DMS153 treated with DMSO at 0.1 percent for 48 hours (cell line): Measurements from ENCODE around the gene HBD.
"Not testable (repeated sequence)": the region's sequence is repeated elsewhere in the genome, so short reads cannot be mapped to it uniquely, and the experiment has no call there.

Experiments used
- DNase-seq: peaks from one replicate; lab custom pipeline; 2025; ENCODE audit not compliant: unreplicated experiment; lab: John Stamatoyannopoulos, UW

HBD gene

DNA sequence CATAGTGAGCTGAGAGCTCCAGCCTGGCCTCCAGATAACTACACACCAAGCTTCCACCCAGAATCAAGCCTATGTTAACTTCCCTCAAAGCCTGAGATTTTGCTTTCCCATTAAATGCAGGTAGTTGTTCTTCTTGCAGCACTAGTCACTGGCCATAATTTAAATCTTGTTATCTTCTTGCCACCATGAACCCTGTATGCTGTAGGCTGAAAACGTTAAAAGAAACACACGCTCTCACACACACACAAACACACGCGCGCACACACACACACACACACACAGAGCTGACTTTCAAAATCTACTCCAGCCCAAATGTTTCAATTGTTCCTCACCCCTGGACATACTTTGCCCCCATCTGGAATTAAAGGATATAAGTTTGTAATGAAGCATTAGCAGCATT lies 19.2 kb upstream of the HBD start:
- not testable (repeated sequence) for DNase-seq

DNA sequence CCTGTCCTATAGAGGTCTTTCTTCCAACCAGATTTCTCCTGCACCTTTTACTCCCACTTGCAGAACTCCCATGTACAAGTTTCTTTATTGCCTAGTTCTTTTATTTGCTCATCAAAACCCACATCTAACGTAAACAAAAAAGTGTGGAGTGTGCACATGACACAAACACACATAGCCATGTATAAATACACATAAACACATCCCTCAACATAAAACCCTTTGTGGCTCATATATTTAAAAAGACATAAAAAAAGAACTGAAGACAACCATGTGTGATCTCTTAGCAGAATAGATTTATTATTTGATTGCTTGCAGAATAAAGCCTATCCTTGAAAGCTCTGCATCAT lies 18.6 kb upstream of the HBD start:
- no peak for DNase-seq

DNA sequence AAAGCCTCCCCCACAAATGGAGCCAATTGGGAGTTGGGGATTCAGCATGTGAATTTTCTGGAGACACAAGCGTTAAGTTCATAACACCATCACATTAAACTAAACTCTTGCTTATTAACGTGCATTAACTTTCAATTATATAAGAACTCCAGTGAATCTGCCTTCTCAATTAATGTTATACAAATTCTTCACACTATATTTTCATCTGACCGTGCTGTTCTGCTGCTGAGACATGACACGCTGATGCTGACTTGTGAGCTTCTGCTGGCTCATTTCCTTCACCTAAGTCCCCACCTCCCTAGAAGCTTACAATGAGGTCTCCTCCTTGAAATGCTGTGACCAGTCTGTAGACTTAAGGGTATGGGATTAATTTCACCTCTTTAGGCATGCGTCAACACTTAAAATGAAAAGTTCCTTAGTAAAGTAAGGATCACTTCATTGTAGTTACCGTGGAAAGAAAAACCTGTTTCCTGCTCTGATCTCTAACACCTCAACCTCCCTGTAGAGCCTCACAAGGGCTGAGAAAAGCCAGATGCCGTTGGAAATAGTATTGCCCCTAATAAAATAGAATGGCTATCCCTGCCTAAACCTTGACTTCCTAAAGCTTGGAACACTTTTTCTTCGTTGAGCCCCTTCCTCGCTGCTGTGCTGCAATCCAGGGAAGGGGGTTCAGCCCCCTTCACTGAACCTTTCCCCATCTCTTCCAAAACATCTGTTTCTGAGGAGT lies 18.1 kb upstream of the HBD start:
- no peak for DNase-seq

DNA sequence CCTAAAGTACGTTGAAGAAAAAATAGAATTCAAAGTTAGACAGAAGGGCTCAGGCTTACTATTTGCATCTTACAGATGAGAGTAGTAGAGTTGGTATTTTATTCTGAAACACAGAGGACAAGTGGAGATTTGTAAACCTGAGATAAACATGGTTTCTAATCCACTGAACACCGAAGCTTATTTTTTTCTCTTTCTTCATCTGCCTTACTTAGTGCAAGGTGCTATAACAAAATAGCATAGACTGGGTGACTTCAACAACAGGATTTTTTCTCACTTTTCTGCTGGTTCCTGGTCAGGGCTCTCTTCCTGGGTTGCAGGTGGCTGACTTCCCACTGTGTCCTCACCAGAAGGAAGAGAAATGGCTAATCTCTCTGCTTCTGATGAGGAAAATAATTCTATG lies 17.5 kb upstream of the HBD start:
- no peak for DNase-seq

DNA sequence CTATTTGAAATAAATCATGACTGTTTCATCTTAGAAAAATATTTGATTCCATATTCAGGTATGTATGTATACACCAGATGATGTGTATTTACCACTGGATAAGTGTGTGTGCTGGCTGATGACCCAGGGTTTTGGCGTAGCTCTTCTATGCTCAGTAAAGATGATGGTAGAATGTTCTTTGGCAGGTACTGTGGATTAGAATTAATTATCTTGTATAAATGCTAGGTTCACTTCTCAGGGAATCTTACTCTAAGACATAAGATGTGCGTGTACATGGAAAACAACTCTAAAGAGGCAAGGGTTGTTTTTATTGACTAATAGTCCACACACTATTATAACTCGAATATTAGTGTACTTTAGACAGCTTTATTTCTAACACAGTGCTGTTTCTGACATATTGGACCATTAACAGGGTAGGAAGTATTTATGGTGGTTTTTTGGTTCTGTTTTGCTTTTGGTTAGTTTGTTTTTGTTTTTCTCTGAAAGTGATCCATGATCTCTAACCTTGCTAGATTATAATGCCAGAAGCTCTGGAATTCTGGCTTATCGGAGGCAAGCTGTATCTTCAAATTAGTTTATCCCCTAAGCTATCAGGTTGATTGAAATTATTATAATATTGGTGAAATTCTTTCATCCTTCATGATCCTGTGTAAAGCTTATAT lies 16.4 kb upstream of the HBD start:
- DNase-seq = no peak

DNA sequence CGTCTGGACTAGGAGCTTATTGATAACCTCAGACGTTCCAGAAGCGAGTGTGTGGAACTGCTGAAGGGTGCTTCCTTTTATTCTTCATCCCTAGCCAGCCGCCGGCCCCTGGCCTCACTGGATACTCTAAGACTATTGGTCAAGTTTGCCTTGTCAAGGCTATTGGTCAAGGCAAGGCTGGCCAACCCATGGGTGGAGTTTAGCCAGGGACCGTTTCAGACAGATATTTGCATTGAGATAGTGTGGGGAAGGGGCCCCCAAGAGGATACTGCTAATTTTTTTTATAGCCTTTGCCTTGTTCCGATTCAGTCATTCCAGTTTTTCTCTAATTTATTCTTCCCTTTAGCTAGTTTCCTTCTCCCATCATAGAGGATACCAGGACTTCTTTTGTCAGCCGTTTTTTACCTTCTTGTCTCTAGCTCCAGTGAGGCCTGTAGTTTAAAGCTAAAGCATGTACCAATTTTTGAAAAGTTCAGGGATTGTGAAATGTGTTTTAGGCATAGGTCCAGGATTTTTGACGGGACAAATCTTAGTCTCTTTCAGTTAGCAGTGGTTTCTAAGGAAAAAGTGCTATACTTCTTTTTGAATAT lies 15.6 kb upstream of the HBD start, which contains the start of gene HBG1:
Gene HBG1 (minus strand): TSS at position 51 of the 590 bp plus-strand sequence. CDS start 53 bp downstream, outside the sequence.
- not testable (repeated sequence) for DNase-seq

DNA sequence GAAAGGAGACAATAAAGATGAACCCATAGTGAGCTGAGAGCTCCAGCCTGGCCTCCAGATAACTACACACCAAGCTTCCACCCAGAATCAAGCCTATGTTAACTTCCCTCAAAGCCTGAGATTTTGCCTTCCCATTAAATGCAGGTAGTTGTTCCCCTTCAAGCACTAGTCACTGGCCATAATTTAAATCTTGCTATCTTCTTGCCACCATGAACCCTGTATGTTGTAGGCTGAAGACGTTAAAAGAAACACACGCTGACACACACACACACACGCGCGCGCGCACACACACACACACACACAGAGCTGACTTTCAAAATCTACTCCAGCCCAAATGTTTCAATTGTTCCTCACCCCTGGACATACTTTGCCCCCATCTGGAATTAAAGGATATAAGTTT lies 14.2 kb upstream of the HBD start:
- DNase-seq = not testable (repeated sequence)

DNA sequence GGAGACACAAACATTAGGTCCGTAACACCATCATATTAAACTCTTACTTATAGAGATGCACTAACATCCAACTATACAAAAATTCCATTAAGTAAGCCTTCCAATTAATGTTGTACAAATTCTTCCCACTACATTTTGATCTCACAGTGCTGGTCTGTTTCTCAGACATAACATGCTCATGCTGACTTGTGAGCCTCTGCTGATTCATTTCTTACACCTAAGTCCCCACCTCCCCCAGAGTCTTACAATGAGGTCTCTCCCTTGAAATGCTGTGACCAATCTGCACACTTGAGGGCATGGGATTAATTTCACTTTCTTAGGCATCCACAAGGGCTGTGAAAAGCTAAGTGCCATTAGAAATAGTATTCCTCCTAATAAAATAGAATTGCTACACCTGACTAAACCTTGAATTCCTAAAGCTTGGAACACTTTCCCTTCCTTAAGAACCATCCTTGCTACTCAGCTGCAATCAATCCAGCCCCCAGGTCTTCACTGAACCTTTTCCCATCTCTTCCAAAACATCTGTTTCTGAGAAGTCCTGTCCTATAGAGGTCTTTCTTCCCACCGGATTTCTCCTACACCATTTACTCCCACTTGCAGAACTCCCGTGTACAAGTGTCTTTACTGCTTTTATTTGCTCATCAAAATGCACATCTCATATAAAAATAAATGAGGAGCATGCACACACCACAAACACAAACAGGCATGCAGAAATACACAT lies 13.3 kb upstream of the HBD start:
- no peak for DNase-seq

DNA sequence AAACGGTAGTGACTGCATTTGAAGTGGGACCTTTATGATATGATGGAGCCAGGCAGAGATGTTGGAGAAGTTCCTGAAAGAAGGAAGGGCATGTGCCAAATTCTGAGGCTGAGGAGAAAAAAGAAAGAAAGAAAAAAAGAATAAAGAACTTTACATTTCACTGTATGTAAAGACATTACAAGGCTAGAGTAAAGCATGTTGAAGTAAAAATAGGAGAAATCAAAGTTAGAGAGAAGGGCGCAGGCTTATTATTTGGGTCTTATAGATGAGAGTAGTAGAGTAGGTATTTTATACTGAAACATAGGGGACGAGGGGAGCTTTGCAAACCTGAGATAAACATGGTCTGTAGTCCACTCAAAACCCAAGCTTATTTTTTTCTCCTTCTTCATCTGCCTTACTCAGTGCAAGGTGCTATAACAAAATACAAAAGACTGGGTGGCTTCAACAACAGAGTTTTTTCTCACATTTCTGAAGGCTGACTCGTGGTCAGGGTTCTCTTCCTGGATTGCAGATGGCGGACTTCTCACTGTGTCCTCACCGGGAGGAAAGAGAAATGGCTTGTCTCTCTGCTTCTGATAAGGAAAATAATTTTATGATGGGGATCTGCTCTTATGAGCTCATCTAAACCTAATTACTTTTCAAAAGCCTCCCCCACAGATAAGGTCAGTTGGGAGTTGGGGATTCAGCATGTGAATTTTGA lies 12.6 kb upstream of the HBD start:
- DNase-seq = no peak

DNA sequence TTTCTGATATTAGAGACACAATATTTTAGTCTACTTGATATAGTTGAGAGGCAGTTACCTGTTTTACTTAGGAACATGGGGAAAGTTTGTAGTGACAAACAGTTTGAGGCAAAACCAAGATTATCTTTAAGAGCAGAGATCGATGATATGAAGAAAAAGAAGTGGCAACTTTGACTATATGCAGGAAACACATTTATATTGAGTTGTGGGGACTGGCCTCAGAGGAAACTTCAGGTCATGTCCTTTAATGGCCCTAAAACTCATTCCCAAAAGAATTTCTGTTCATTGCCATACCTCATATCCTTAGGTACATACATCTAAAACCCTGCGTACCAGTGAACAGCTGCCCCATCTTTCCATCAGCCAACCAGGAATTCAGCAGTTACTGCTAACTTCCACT lies 10.9 kb upstream of the HBD start:
- no peak for DNase-seq

DNA sequence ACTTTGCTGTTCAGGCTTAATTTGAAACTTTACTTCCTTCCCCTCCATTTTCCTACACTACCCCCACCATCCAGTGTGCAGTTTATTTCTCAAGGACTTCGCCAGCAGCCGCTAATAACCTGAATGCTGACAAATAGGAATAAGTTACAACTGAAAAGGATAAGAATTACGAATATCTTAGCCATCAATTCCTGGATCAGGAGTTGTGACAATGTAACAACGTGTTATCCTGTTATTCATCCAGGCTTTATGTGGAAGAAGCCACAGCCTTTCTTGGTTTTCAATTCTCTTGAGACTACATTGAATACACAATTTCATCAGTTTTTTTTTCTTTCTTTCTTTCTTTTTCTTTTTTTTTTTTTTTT lies 9.5 kb upstream of the HBD start:
- no peak for DNase-seq

DNA sequence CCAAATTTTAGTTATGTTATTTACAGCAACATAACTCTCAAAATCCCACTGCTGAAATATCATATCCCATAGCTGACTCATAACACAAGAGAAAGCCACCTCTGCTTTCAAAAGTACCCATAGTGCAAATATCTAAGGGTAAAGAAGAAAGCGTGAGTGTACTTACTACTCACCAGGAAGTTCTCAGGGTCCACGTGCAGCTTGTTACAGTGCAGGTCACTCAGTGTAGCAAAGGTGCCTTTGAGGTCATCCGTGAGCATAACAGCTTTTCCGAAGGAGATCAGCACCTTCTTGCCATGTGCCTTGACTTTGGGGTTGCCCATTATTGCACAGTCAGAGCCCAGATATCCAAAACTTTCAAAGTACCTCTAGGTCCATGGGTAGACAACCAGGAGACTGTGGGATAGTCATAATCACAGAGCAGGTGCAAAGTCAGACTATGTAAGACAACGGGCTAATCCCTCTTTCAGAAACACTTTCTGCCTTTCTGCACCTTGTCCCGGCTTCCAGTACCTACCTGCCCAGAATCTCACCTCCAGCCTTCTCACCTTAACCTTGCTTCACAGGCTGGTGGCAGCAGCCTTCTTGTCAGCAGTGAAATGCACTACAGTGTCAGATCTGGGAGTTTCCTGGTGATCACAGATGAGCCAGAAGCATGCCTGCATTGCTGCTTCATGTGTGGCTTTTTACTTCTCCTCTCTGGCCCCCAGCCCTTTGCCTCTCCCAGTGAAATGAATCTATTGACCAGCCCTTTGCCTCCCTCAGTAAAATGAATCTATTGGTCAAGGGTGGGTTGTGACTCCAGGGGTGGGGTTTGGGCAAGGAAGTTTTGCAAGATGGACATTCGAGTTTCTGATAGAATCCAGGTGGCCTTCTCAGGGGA lies 8.9 kb upstream of the HBD start:
- no peak for DNase-seq

DNA sequence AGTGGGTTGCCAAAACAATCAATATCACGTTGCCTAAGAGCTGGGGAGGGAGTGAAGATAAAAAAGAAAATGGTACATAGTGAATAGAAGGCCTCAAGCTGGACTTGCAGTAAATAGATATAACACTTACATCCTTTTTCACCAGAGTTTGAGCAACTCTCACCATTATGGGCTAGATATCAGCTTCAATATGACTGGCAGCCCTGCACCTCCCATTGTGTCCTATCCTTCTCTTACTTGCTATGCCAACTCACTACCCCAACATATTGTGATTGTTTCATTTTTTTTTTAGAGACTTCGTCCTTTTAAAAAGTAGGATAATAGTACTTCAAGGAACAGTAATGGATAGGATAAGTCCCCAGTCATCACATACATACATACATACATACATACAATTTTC lies 7.9 kb upstream of the HBD start:
- DNase-seq = no peak

DNA sequence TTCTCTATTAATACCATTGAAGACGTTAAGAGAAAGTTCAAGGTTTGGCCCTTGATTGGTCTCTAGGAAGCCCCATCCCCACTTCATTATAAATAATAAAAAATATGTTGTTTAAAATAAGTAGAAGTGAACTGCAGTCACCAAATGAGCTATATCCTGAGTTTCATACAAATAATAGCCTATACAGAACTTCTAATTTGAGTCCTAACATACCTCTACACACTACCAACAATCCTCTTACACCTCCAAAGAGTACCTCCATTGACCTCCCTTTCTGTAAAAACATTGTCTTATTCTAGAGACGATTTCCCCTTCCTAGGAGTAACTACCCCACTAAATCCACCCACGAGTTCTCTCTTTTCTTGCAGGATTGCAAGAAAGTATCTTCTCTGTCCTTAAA lies 7.2 kb upstream of the HBD start:
- DNase-seq = no peak

DNA sequence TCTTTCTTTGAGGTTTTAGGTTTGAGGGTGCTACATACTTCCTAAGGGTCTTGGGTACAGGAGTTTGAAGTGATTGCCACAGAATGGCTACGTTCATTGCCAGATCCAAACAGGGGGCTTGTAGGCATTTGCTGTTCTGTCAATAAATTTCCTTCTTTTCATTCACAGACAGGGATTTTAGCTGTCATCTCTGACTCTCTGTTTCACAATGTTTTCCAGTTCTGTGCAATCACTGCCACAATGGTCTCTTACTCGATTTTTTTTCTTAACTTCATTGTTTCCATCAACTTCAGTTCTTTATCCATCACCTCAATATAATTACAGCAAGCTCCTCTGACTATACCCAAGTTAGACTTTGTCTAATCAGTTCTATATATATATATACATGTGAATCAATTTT lies 6.2 kb upstream of the HBD start:
- no peak for DNase-seq

DNA sequence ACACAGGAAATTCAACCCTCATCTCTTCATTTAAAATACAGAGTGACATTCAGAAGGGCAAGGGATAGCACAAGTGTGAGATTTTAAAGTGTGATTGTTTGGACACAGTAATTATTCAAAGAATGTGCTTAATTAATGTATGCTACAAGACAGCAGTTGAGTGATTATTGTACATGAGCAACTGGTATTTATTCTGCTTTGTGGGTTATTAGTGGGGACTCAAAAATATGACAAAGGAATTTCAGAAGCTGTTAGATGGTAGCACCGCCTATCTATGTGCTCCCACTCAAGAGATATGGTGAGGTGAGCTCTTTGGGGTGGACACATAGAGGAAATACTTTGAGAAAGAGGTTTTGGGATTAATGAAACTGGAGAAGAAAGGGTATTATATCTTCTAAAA lies 5.8 kb upstream of the HBD start:
- no peak for DNase-seq

DNA sequence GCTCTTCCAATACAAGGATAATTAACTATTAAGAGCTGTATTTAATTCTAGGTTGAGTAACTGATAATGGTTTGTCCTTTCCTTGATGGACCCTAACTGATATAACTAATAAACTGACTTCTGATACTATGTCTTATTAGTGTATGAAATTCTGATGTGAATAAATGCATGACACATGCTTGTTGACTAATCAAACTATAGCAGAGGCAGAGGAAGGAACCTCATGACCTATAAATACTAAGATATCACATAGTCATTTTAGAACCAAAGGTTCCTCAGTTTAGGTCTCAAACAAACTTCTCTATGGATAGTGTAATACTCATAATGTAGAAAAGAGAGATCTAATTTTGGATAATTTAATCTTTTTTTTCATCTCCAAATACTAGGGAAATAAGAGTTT lies 4.8 kb upstream of the HBD start:
- DNase-seq = no peak

DNA sequence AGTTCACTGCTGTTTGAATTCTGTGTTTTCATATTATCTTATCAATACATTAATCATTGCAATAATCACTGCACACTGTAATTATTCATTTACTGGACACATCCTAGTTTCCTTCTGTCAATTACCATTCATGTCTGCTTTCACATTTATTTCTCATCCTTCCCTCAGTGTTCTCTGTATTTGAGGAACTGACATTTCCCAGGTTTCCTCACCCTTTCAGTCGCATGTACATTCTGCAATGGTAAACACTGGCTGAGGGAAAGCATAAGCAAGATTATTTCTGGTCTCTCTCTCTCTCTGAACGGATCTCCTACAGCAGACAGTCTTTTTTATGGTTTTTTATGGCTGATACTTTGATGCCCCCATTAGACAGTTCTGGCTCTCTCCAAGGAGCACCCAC lies 4.2 kb upstream of the HBD start:
- no peak for DNase-seq

DNA sequence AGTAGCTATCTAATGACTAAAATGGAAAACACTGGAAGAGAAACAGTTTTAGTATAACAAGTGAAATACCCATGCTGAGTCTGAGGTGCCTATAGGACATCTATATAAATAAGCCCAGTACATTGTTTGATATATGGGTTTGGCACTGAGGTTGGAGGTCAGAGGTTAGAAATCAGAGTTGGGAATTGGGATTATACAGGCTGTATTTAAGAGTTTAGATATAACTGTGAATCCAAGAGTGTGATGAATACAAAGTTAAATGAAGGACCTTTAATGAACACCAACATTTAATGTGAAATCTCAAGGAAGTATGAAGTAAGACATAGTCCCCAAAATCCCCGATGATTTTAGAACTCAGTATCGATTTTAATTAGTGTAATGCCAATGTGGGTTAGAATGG lies 3.1 kb upstream of the HBD start:
- DNase-seq = no peak

DNA sequence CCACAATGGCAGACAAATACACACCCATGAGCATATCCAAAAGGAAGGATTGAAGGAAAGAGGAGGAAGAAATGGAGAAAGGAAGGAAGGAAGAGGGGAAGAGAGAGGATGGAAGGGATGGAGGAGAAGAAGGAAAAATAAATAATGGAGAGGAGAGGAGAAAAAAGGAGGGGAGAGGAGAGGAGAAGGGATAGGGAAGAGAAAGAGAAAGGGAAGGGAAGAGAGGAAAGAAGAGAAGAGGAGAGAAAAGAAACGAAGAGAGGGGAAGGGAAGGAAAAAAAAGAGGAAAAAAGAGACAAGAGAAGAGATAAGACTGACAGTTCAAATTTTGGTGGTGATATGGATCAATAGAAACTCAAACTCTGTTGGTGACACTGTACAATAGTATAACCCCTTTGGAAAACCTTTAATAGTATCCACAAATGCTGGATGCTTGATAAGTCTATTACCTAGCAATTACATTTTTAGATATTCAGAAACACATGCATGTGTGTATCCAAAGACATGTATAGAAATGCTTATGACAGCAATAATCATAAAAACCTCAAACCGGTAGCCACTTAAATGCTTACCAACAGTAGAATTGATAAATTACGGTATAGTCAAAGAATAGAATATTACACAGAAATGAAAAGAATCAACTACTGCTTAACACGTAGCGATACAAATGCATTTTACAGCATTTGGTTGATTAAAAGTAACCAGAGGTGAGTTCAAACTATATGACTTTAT lies 1.2 kb upstream of the HBD start:
- DNase-seq = no peak
